MM.1S (cell line): ENCODE measurements around the gene ADCK1.

Source experiments
- DNase-seq: peaks from one replicate; pipeline ENCODE4 v3.0.0-alpha.2; 2015
- H2AFZ ChIP-seq: fragments of 300-600 bp; sonication (generic); 2 replicates; pipeline ENCODE4 v1.6.0; 2016; ENCODE audit warnings: antibody characterized with exemption, low read length
- H3F3A ChIP-seq: fragments of 300-600 bp; sonication (generic); 2 replicates; pipeline ENCODE4 v1.6.1; 2016; ENCODE audit warnings: mild to moderate bottlenecking, antibody characterized with exemption, low read length, moderate library complexity, mixed read lengths; ENCODE audit not compliant: insufficient read depth
- H3K27ac ChIP-seq: fragments of 300-600 bp; sonication (generic); 2 replicates; pipeline ENCODE4 v1.5.1; 2016; ENCODE audit warnings: mild to moderate bottlenecking, low read length
- H3K27me3 ChIP-seq: fragments of 300-600 bp; sonication (generic); replicated peaks from 2 replicates; pipeline ENCODE4 v1.6.0; 2016; ENCODE audit warnings: low read length; ENCODE audit not compliant: insufficient read depth
- H3K36me3 ChIP-seq: fragments of 300-600 bp; sonication (generic); replicated peaks from 2 replicates; pipeline ENCODE4 v1.6.1; 2016; ENCODE audit warnings: mild to moderate bottlenecking, low read length, mixed read lengths; ENCODE audit not compliant: insufficient read depth
- H3K4me1 ChIP-seq: fragments of 300-600 bp; sonication (generic); 2 replicates; pipeline ENCODE4 v1.6.1; 2016; ENCODE audit warnings: low read length, mixed read lengths
- H3K4me2 ChIP-seq: fragments of 300-600 bp; sonication (generic); 2 replicates; pipeline ENCODE4 v1.6.0; 2016; ENCODE audit warnings: low read depth, low read length
- H3K4me3 ChIP-seq: fragments of 300-600 bp; sonication (generic); 2 replicates; pipeline ENCODE4 v1.5.1; 2016; ENCODE audit warnings: low read length, mixed read lengths
- H3K79me2 ChIP-seq: fragments of 300-600 bp; sonication (generic); 2 replicates; pipeline ENCODE4 v1.6.1; 2016; ENCODE audit warnings: mixed run types, low read length, mixed read lengths
- H3K9ac ChIP-seq: fragments of 300-600 bp; sonication (generic); 2 replicates; pipeline ENCODE4 v1.6.1; 2016; ENCODE audit warnings: low read length, mixed read lengths
- H3K9me2 ChIP-seq: fragments of 300-600 bp; sonication (generic); replicated peaks from 2 replicates; pipeline ENCODE4 v1.6.1; 2016; ENCODE audit warnings: mild to moderate bottlenecking, low read length, mixed read lengths; ENCODE audit not compliant: insufficient read depth
- H3K9me3 ChIP-seq: fragments of 300-600 bp; sonication (generic); replicated peaks from 2 replicates; pipeline ENCODE4 v1.6.1; 2016; ENCODE audit warnings: mild to moderate bottlenecking, low read length, mixed read lengths; ENCODE audit not compliant: insufficient read depth
- H4K20me1 ChIP-seq: fragments of 300-600 bp; sonication (generic); 2 replicates; pipeline ENCODE4 v1.6.1; 2016; ENCODE audit warnings: mild to moderate bottlenecking, low read length, moderate library complexity, mixed read lengths; ENCODE audit not compliant: insufficient read depth
- CTCF ChIP-seq: fragments of 300-600 bp; sonication (generic); IDR thresholded peaks from 2 replicates; pipeline ENCODE4 v1.5.1; 2016; ENCODE audit warnings: antibody characterized with exemption, low read length, mixed read lengths
- EZH2 ChIP-seq: fragments of 300-600 bp; sonication (generic); optimal IDR thresholded peaks from 2 replicates; pipeline ENCODE3; 2017; ENCODE audit warnings: low read depth, mild to moderate bottlenecking, antibody characterized with exemption, low read length, mixed read lengths
- EZH2phosphoT487 ChIP-seq: fragments of 300-600 bp; sonication (generic); IDR thresholded peaks from 2 replicates; pipeline ENCODE4 v1.6.1; 2018; ENCODE audit warnings: antibody characterized with exemption, low read length

The ADCK1 gene

GRCh38 chr14:77861201-77861600, 61.3 kb downstream of the ADCK1 start:
- H3K4me1 ChIP-seq = no peaks in the 10 kb centered on the region
- H3K27ac ChIP-seq = no peak overlapping the region

DNA sequence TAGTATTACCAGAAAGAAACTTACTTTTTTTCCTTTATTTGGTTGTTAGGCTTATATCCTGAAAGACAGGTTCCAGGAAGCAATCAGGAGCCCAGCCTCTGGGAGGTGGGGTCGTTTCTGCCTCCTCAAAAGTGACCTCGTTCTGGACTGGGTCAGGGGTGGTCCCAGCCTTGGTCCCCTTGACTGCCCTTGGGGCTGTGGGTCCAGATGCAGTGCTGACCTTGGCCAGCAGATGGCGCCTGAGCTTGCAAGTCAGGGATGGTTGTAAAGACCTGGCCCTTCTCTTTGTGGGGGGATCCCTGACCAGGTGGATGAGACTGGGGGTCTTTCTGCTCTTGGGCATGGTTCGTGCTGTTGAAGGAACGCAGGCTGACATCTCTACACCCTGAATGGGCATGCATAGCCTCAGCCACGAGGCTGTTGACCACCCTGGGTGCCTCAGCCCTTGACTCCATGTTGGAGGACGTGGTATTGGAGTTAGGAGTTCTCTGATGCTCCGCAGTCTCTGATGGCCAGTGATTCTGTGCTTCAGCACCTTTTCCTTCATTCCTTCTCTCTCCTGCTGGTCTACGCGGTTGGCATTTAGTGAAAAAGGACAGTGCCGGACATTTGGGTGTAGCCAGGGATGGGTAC, 62.4 kb downstream of the ADCK1 start:
- no peak overlapping the region for H3K4me3 ChIP-seq
- H3F3A ChIP-seq = no peaks in the 10 kb centered on the region
- H3K9me3 ChIP-seq = no peaks in the 10 kb centered on the region
- no peaks in the 10 kb centered on the region for H3K79me2 ChIP-seq
- H3K36me3 ChIP-seq = no peaks in the 10 kb centered on the region
- no peak for TF ChIP-seq EZH2phosphoT487
- peak; percentile 82 for TF ChIP-seq CTCF
- TF ChIP-seq EZH2 = no peak
- H3K9me2 ChIP-seq = no peaks in the 10 kb centered on the region
- H3K4me2 ChIP-seq = no peak overlapping the region
- no peak overlapping the region for H2AFZ ChIP-seq
- no peaks in the 10 kb centered on the region for H4K20me1 ChIP-seq
- peak; percentile 36 for DNase-seq
- H3K27me3 ChIP-seq = no peaks in the 10 kb centered on the region
- no peak overlapping the region for H3K9ac ChIP-seq
- no peaks in the 10 kb centered on the region for H3K4me1 ChIP-seq
- no peak overlapping the region for H3K27ac ChIP-seq

More at GRCh38 chr14:77861201-77861600, 61.3 kb downstream of the ADCK1 start:
- H3K4me2 ChIP-seq = no peak overlapping the region
- H2AFZ ChIP-seq = no peak overlapping the region
- no peaks in the 10 kb centered on the region for H3K79me2 ChIP-seq
- H3K27me3 ChIP-seq = no peaks in the 10 kb centered on the region
- TF ChIP-seq EZH2 = no peak
- TF ChIP-seq EZH2phosphoT487 = no peak
- TF ChIP-seq CTCF = no peak
- H3K36me3 ChIP-seq = no peaks in the 10 kb centered on the region
- DNase-seq = no peak
- no peak overlapping the region for H3K4me3 ChIP-seq
- no peaks in the 10 kb centered on the region for H3K9me3 ChIP-seq
- H3F3A ChIP-seq = no peaks in the 10 kb centered on the region
- no peaks in the 10 kb centered on the region for H4K20me1 ChIP-seq
- H3K9ac ChIP-seq = no peak overlapping the region
- no peaks in the 10 kb centered on the region for H3K9me2 ChIP-seq

DNA sequence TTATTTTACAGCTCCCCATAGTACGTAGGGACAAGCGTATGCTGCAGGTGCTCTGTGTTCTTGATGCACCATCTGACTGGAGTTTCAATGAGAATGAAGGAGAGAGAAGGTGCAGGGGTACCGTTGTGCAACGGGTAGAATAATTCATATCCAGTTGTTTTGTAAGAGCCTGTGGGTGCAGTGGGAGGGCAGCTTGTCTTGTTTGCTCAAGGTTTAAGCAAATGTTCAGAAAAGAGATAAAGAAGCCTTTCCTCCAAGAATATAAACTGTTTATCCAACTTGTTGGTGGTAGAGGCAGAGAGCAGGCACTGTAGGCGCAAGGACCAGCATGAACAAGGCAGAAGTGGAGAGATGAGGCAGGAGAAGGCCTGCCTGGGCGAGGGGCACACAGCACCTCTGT, 64.2 kb downstream of the ADCK1 start:
- DNase-seq = no peak
- H3K27ac ChIP-seq = no peak overlapping the region
- H4K20me1 ChIP-seq = no peaks in the 10 kb centered on the region

More for the DNA sequence above, 64.2 kb downstream of the ADCK1 start:
- H3K9me2 ChIP-seq = no peaks in the 10 kb centered on the region
- H3K4me2 ChIP-seq = no peak overlapping the region
- H3F3A ChIP-seq = no peaks in the 10 kb centered on the region
- H3K9me3 ChIP-seq = no peaks in the 10 kb centered on the region
- H3K9ac ChIP-seq = no peak overlapping the region
- TF ChIP-seq CTCF (no peak), EZH2phosphoT487 (no peak), EZH2 (no peak)
- no peaks in the 10 kb centered on the region for H3K27me3 ChIP-seq
- no peak overlapping the region for H2AFZ ChIP-seq
- no peaks in the 10 kb centered on the region for H3K4me1 ChIP-seq
- no peaks in the 10 kb centered on the region for H3K79me2 ChIP-seq
- no peak overlapping the region for H3K4me3 ChIP-seq
- no peaks in the 10 kb centered on the region for H3K36me3 ChIP-seq
